Tibial nerve (tissue), 4 donors: ENCODE measurements around the gene STXBP6. TPM values are rescaled to one million over a fixed set of nuclear protein-coding genes. Genes with fewer than 3 reads are reported as not detected.

ENCODE experiments used
- DNase-seq, 2 donors: peaks; one replicate each; pipeline ENCODE4 v3.0.0-alpha.2; 2019; ENCODE audit warnings: low spot score in 2 of 2
- H3K27ac ChIP-seq, 4 donors: fragments of 200-600 bp; sonication (generic) in 3 of 4; one replicate each; pipeline ENCODE4 v1.5.1; 2017 to 2019; ENCODE audit warnings: mild to moderate bottlenecking in 1 of 4
- H3K27me3 ChIP-seq, 2 donors: fragments of 200-600 bp; sonication (generic) in 1 of 2; one replicate each; pipeline versions ENCODE4 v1.5.1 to v1.6.0; 2017 to 2019
- H3K36me3 ChIP-seq, 3 donors: fragments of 200-600 bp; sonication (generic); one replicate each; pipeline ENCODE4 v1.5.1; 2018 to 2019
- H3K4me1 ChIP-seq, 4 donors: fragments of 200-600 bp; sonication (generic) in 3 of 4; one replicate each; pipeline ENCODE4 v1.5.1; 2017 to 2019
- H3K4me3 ChIP-seq, 4 donors: fragments of 200-600 bp; sonication (generic) in 3 of 4; one replicate each; pipeline ENCODE4 v1.5.1; 2017 to 2019; ENCODE audit warnings: mild to moderate bottlenecking in 1 of 4, moderate library complexity in 1 of 4
- H3K9me3 ChIP-seq, 4 donors: fragments of 200-600 bp; sonication (generic) in 3 of 4; one replicate each; pipeline ENCODE4 v1.5.1; 2017 to 2019
- CTCF ChIP-seq, 5 experiments: fragments of 200-600 bp in 3 of 5; fragments of 450-650 bp in 2 of 5; sonication (generic) in 3 of 5; IDR thresholded peaks; one replicate each; pipeline ENCODE4 v1.5.1; 2016 to 2019; ENCODE audit warnings: antibody characterized with exemption in 5 of 5, mild to moderate bottlenecking in 3 of 5, moderate library complexity in 2 of 5
- EP300 ChIP-seq, 2 donors: sonication (generic); formaldehyde crosslinking; IDR thresholded peaks; one replicate each; pipeline ENCODE4 v1.6.1; 2017; ENCODE audit warnings: antibody characterized with exemption in 2 of 2, mild to moderate bottlenecking in 1 of 2
- POLR2A ChIP-seq, 2 donors: fragments of 450-650 bp; IDR thresholded peaks; one replicate each; pipeline ENCODE4 v1.6.1; 2017; ENCODE audit warnings: antibody characterized with exemption in 2 of 2, mild to moderate bottlenecking in 2 of 2, moderate library complexity in 2 of 2
- WGBS, 2 donors: methylation state at CpG; one replicate each; pipeline ENCODE4 v1.1.5; 2018; 5-methylcytosine and 5-hydroxymethylcytosine counted together
- total RNA-seq, 4 donors: library from RNA; depleted of rRNA; stranded (reverse); fragments of >200 nt; gene quantifications; one replicate each; pipeline ENCODE4 v1.1.0, GENCODE V29; 2016

The STXBP6 gene
- total RNA-seq, 4 donors from 2014 or later = 12.6 to 42.6 (median 33.5) TPM

- DNase-seq = no peak
- no peak overlapping the region for H3K4me3 ChIP-seq
- TF ChIP-seq POLR2A (IDR thresholded peaks at IDR 0.05) (no peak), CTCF (IDR thresholded peaks at IDR 0.05) (no peak), EP300 (IDR thresholded peaks at IDR 0.05) (no peak)
- no peaks in the 10 kb centered on the region for H3K36me3 ChIP-seq
- H3K9me3 ChIP-seq = no peaks in the 10 kb centered on the region
- H3K4me1 ChIP-seq = peaks cover 0 to 23% (median 2%) of the 10 kb centered on the region in 4 donors
- H3K27me3 ChIP-seq = no peaks in the 10 kb centered on the region
- no peak overlapping the region for H3K27ac ChIP-seq
- 86 to 91% methylated on average over 1 of the region's 1 CpG for WGBS, 2 donors
Observed at GRCh38 chr14:24991288-24991687, 58.7 kb downstream of the STXBP6 start.

- Histone ChIP-seq H3K4me3 (no peak overlapping the region), H3K27me3 (no peaks in the 10 kb centered on the region), H3K9me3 (no peaks in the 10 kb centered on the region), H3K27ac (no peak overlapping the region), H3K4me1 (peaks cover 0 to 29% (median 2%) of the 10 kb centered on the region in 4 donors), H3K36me3 (no peaks in the 10 kb centered on the region)
- no peak for DNase-seq
- TF ChIP-seq CTCF (IDR thresholded peaks at IDR 0.05) (no peak), POLR2A (IDR thresholded peaks at IDR 0.05) (no peak), EP300 (IDR thresholded peaks at IDR 0.05) (no peak)
Observed at GRCh38 chr14:24990773-24991172, 59.2 kb downstream of the STXBP6 start.

GRCh38 chr14:24990050-24990449 lies 59.9 kb downstream of the STXBP6 start:
- H3K4me3 ChIP-seq = no peak overlapping the region
- peaks cover 0 to 36% (median 4%) of the 10 kb centered on the region in 4 donors for H3K4me1 ChIP-seq
- no peaks in the 10 kb centered on the region for H3K9me3 ChIP-seq
- no peaks in the 10 kb centered on the region for H3K36me3 ChIP-seq
- no peaks in the 10 kb centered on the region for H3K27me3 ChIP-seq
- no peak for TF ChIP-seq POLR2A (IDR thresholded peaks at IDR 0.05)
- no peak for TF ChIP-seq EP300 (IDR thresholded peaks at IDR 0.05)
- TF ChIP-seq CTCF (IDR thresholded peaks at IDR 0.05) = no peak
- no peak overlapping the region for H3K27ac ChIP-seq
- 89 to 94% methylated on average over 8 of the region's 8 CpGs for WGBS, 2 donors
- no peak for DNase-seq

GRCh38 chr14:24988760-24989159 lies 61.2 kb downstream of the STXBP6 start:
- H3K27ac ChIP-seq = peak overlapping the region in 1 of 4 donors; percentile 20
- TF ChIP-seq EP300 (IDR thresholded peaks at IDR 0.05) (peak in 1 of 2 donors; percentile 25), POLR2A (IDR thresholded peaks at IDR 0.05) (no peak), CTCF (IDR thresholded peaks at IDR 0.05) (no peak)
- no peaks in the 10 kb centered on the region for H3K27me3 ChIP-seq
- H3K36me3 ChIP-seq = no peaks in the 10 kb centered on the region
- peaks cover 0 to 47% (median 4%) of the 10 kb centered on the region in 4 donors for H3K4me1 ChIP-seq
- WGBS, 2 donors = 70 to 71% methylated on average over 5 of the region's 5 CpGs
- DNase-seq = no peak
- H3K4me3 ChIP-seq = no peak overlapping the region
- no peaks in the 10 kb centered on the region for H3K9me3 ChIP-seq

- H3K36me3 ChIP-seq = no peaks in the 10 kb centered on the region
- TF ChIP-seq EP300 (IDR thresholded peaks at IDR 0.05) = peak in 1 of 2 donors; percentile 16
- no peak for TF ChIP-seq POLR2A (IDR thresholded peaks at IDR 0.05)
- H3K9me3 ChIP-seq = no peaks in the 10 kb centered on the region
- H3K27ac ChIP-seq = peak overlapping the region in 2 of 4 donors; percentile 9 to 31
- no peak overlapping the region for H3K4me3 ChIP-seq
- DNase-seq = no peak
- WGBS, 2 donors = 71 to 74% methylated on average over 4 of the region's 4 CpGs
- H3K4me1 ChIP-seq = peaks cover 0 to 47% (median 4%) of the 10 kb centered on the region in 4 donors
- no peaks in the 10 kb centered on the region for H3K27me3 ChIP-seq
Observed at GRCh38 chr14:24986206-24986893, 63.6 kb downstream of the STXBP6 start.
